Measurements from ENCODE around the gene FOXK1. TPM values are rescaled to one million over a fixed set of nuclear protein-coding genes. Genes with fewer than 3 reads are reported as not detected.
A peak's percentile ranks its signal among the peaks of the same experiment; 100 is the strongest.
"Not testable (repeated sequence)": the region's sequence is repeated elsewhere in the genome, so short reads cannot be mapped to it uniquely, and the experiment has no call there.

The FOXK1 gene
- total RNA-seq, 2 donors from 2014 or later: 19.4 to 24.8 TPM

- peaks cover 0 to 67% of the 10 kb centered on the region in 2 donors for H3K4me1 ChIP-seq
- H3K27me3 ChIP-seq: no peaks in the 10 kb centered on the region
- no peak for TF ChIP-seq CTCF (IDR thresholded peaks at IDR 0.05)
- no peak overlapping the region for H3K4me3 ChIP-seq
- H3K9me3 ChIP-seq: no peaks in the 10 kb centered on the region
- no peak for DNase-seq (ENCODE audit: low spot score)
- H3K36me3 ChIP-seq: no peaks in the 10 kb centered on the region
- H3K27ac ChIP-seq: peak overlapping the region; percentile 48 to 84
These were observed 9.1 kb downstream of the FOXK1 start for GRCh38 chr7:4690953-4691856.

- H3K9me3 ChIP-seq: no peaks in the 10 kb centered on the region
- peak overlapping the region; percentile 48 to 84 for H3K27ac ChIP-seq
- H3K27me3 ChIP-seq: no peaks in the 10 kb centered on the region
- no peak for DNase-seq (ENCODE audit: low spot score)
- TF ChIP-seq CTCF (IDR thresholded peaks at IDR 0.05): no peak
- no peak overlapping the region for H3K4me3 ChIP-seq
- no peaks in the 10 kb centered on the region for H3K36me3 ChIP-seq
- peaks cover 0 to 61% of the 10 kb centered on the region in 2 donors for H3K4me1 ChIP-seq
These were observed 10.0 kb downstream of the FOXK1 start for GRCh38 chr7:4692055-4692454.

- peaks cover 0 to 61% of the 10 kb centered on the region in 2 donors for H3K4me1 ChIP-seq
- not testable (repeated sequence) for H3K9me3 ChIP-seq; H3K36me3 ChIP-seq; H3K27me3 ChIP-seq; DNase-seq (ENCODE audit: low spot score); H3K4me3 ChIP-seq
- H3K27ac ChIP-seq: peak overlapping the region; percentile 48 to 84
These were observed 10.5 kb downstream of the FOXK1 start for GRCh38 chr7:4692622-4693021.

- Histone ChIP-seq H3K27me3 (no peaks in the 10 kb centered on the region), H3K4me1 (peaks cover 0 to 61% of the 10 kb centered on the region in 2 donors), H3K27ac (peak overlapping the region; percentile 75 to 84), H3K4me3 (no peak overlapping the region), H3K36me3 (no peaks in the 10 kb centered on the region), H3K9me3 (no peaks in the 10 kb centered on the region)
- no peak for TF ChIP-seq CTCF (IDR thresholded peaks at IDR 0.05)
- DNase-seq (ENCODE audit: low spot score): no peak
These were observed 11.1 kb downstream of the FOXK1 start for GRCh38 chr7:4693152-4693551.

- no peak for DNase-seq (ENCODE audit: low spot score)
- Histone ChIP-seq H3K36me3 (no peaks in the 10 kb centered on the region), H3K4me1 (peaks cover 0 to 62% of the 10 kb centered on the region in 2 donors), H3K27me3 (no peaks in the 10 kb centered on the region), H3K9me3 (no peaks in the 10 kb centered on the region), H3K4me3 (no peak overlapping the region), H3K27ac (peak overlapping the region; percentile 75 to 84)
- no peak for TF ChIP-seq CTCF (IDR thresholded peaks at IDR 0.05)
These were observed 11.7 kb downstream of the FOXK1 start for GRCh38 chr7:4693749-4694148.

GRCh38 chr7:4694305-4694704 is 12.2 kb downstream of the FOXK1 start:
- no peak for DNase-seq (ENCODE audit: low spot score)
- H3K27me3 ChIP-seq: no peaks in the 10 kb centered on the region
- no peaks in the 10 kb centered on the region for H3K9me3 ChIP-seq
- H3K36me3 ChIP-seq: no peaks in the 10 kb centered on the region
- peaks cover 0 to 62% of the 10 kb centered on the region in 2 donors for H3K4me1 ChIP-seq
- peak overlapping the region; percentile 75 to 84 for H3K27ac ChIP-seq
- TF ChIP-seq CTCF (IDR thresholded peaks at IDR 0.05): no peak
- no peak overlapping the region for H3K4me3 ChIP-seq

Data from right atrium auricular region (tissue), 2 donors.